Ishikawa (cell line): ENCODE results near the gene ARID1B.

Experiments used
- CEBPB ChIP-seq: IDR thresholded peaks from 2 replicates; pipeline ENCODE4 v1.6.1; 2012
- MAX ChIP-seq: IDR thresholded peaks from 2 replicates; pipeline ENCODE4 v1.6.1; 2012
- TAF1 ChIP-seq: IDR thresholded peaks from 2 replicates; pipeline ENCODE4 v1.6.1; 2012; ENCODE audit warnings: low read depth, mild to moderate bottlenecking
- TCF12 ChIP-seq: IDR thresholded peaks from 2 replicates; pipeline ENCODE4 v1.6.1; 2012; ENCODE audit warnings: low read depth
- YY1 ChIP-seq: IDR thresholded peaks from 2 replicates; pipeline ENCODE4 v1.6.1; 2012; ENCODE audit warnings: low read depth
- ZBTB7A ChIP-seq: IDR thresholded peaks from 2 replicates; pipeline ENCODE4 v1.6.1; 2012; ENCODE audit warnings: low read depth
- TF ChIP-seq, protein P1 (sequence below): IDR thresholded peaks from 2 replicates; pipeline ENCODE4 v1.6.1; 2012; ENCODE audit warnings: low read depth, mild to moderate bottlenecking

DNA sequence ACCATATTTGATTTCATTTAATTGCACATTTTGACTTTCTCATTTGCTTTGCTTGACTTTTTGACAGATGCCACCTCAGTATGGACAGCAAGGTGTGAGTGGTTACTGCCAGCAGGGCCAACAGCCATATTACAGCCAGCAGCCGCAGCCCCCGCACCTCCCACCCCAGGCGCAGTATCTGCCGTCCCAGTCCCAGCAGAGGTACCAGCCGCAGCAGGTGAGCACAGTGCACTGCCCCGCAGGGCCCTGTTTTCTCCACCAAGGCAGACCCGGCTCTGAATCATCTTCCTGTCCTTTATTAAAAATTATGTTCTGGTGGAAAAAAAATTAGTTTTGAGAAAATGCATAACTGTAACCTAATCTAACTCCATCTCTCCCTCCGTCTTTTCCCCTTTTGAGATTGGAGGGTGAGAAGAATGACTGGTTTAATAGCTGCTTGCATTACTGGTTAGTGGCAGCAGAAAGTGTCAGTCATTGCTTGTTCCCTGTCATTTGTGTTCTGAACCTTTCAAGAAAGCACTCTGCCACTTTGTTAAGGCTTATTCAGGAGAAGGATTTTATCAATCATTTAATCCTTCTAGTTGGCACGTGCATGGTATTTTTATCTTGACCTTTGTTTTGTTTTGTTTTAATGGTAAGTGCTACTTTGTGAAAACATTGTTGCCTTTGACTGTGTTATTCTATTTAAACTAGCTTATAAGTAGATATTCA lies 124.3 kb downstream of the ARID1B start:
- TF ChIP-seq ZBTB7A (no peak), MAX (no peak), TCF12 (no peak), CEBPB (no peak), YY1 (no peak), TAF1 (no peak)
- TF ChIP-seq, protein P1, sequence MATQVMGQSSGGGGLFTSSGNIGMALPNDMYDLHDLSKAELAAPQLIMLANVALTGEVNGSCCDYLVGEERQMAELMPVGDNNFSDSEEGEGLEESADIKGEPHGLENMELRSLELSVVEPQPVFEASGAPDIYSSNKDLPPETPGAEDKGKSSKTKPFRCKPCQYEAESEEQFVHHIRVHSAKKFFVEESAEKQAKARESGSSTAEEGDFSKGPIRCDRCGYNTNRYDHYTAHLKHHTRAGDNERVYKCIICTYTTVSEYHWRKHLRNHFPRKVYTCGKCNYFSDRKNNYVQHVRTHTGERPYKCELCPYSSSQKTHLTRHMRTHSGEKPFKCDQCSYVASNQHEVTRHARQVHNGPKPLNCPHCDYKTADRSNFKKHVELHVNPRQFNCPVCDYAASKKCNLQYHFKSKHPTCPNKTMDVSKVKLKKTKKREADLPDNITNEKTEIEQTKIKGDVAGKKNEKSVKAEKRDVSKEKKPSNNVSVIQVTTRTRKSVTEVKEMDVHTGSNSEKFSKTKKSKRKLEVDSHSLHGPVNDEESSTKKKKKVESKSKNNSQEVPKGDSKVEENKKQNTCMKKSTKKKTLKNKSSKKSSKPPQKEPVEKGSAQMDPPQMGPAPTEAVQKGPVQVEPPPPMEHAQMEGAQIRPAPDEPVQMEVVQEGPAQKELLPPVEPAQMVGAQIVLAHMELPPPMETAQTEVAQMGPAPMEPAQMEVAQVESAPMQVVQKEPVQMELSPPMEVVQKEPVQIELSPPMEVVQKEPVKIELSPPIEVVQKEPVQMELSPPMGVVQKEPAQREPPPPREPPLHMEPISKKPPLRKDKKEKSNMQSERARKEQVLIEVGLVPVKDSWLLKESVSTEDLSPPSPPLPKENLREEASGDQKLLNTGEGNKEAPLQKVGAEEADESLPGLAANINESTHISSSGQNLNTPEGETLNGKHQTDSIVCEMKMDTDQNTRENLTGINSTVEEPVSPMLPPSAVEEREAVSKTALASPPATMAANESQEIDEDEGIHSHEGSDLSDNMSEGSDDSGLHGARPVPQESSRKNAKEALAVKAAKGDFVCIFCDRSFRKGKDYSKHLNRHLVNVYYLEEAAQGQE, result no peak
